ENCODE results near the gene CD274.

DNA sequence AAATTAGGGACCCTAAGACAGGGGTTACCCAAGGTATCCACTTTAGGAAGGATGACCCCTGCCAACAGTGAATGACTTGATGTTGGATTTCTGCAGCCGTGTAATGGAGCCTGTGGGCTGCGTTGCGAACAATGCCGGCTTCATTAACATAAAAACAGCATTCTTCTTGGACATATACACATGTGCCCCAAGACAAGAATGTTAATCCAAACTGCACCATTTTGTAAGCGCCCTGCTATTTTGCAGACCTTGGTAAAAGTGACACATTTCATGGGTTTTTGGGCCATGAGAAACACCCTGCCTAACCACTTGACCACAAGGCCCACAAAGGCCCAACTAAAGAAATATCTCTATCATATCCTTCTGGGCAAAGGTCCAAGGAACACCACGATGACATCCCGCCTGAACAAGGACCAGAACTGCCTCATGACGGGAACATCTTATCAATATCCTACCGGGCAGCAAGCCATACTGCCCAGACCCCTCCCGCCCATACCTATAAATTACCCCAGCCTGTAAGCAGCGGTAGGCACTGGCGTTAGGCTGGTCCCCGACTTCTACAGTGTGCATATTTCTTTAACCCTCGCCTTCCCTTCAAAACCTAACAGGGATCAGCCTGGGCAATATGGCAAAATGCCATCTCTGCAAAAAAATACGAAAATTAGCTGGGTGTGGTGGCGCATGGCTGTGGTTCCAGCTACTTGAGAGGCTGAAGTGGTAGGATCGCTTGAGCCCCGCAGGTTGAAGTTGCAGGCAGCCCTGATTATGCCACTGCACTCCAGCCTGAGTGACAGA is 50.3 kb downstream of the CD274 start:
- TF ChIP-seq, protein P1, sequence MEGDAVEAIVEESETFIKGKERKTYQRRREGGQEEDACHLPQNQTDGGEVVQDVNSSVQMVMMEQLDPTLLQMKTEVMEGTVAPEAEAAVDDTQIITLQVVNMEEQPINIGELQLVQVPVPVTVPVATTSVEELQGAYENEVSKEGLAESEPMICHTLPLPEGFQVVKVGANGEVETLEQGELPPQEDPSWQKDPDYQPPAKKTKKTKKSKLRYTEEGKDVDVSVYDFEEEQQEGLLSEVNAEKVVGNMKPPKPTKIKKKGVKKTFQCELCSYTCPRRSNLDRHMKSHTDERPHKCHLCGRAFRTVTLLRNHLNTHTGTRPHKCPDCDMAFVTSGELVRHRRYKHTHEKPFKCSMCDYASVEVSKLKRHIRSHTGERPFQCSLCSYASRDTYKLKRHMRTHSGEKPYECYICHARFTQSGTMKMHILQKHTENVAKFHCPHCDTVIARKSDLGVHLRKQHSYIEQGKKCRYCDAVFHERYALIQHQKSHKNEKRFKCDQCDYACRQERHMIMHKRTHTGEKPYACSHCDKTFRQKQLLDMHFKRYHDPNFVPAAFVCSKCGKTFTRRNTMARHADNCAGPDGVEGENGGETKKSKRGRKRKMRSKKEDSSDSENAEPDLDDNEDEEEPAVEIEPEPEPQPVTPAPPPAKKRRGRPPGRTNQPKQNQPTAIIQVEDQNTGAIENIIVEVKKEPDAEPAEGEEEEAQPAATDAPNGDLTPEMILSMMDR (conservative IDR thresholded peaks at IDR 0.05 in 1 of 2, IDR thresholded peaks at IDR 0.05 in 1 of 2; ENCODE audit: low read depth in 1 of 2, low read length in 2 of 2): no peak
- no peak for TF ChIP-seq EZH2 (IDR thresholded peaks at IDR 0.05; ENCODE audit: low read length, missing control alignments)

Measured in fibroblast of lung (primary cell).